Lower leg skin (tissue), 3 donors: ENCODE data around the gene NARS2.

ENCODE experiments used
- POLR2A ChIP-seq, 2 donors: fragments of 450-650 bp; IDR thresholded peaks; one replicate each; pipeline ENCODE4 v1.6.1; 2016 to 2017; ENCODE audit warnings: antibody characterized with exemption in 2 of 2, mild to moderate bottlenecking in 1 of 2, moderate library complexity in 1 of 2
- TF ChIP-seq, protein P1 (sequence below), 3 donors: fragments of 450-650 bp; IDR thresholded peaks; one replicate each; pipeline ENCODE4 v1.5.1; 2016; ENCODE audit warnings: antibody characterized with exemption in 3 of 3, mild to moderate bottlenecking in 3 of 3, moderate library complexity in 2 of 3

GRCh38 chr11:78533399-78533798 is 41.3 kb downstream of the NARS2 start:
- TF ChIP-seq POLR2A (IDR thresholded peaks at IDR 0.05): no peak
- TF ChIP-seq, protein P1, sequence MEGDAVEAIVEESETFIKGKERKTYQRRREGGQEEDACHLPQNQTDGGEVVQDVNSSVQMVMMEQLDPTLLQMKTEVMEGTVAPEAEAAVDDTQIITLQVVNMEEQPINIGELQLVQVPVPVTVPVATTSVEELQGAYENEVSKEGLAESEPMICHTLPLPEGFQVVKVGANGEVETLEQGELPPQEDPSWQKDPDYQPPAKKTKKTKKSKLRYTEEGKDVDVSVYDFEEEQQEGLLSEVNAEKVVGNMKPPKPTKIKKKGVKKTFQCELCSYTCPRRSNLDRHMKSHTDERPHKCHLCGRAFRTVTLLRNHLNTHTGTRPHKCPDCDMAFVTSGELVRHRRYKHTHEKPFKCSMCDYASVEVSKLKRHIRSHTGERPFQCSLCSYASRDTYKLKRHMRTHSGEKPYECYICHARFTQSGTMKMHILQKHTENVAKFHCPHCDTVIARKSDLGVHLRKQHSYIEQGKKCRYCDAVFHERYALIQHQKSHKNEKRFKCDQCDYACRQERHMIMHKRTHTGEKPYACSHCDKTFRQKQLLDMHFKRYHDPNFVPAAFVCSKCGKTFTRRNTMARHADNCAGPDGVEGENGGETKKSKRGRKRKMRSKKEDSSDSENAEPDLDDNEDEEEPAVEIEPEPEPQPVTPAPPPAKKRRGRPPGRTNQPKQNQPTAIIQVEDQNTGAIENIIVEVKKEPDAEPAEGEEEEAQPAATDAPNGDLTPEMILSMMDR (IDR thresholded peaks at IDR 0.05): no peak
